Panc1 (cell line): Measurements from ENCODE around the gene GABARAP. TPM values are rescaled to one million over a fixed set of nuclear protein-coding genes. Genes with fewer than 3 reads are reported as not detected.

ENCODE experiments used
- ATAC-seq: fragments of 200-7000 bp; cut with Tn5 transposase; 2 replicates; pipeline ENCODE4 v1.9.1; 2020; ENCODE audit warnings: mild to moderate bottlenecking, moderate library complexity
- BruUV-seq: library from RNA; stranded (reverse); fragments of 400-500 nt; replicated peaks from 2 replicates; lab custom pipeline; 2021; lab: Mats Ljungman, UMichigan
- CTCF ChIA-PET: fragments of 300-600 bp; sonication (Branson Sonifier 250); formaldehyde crosslinking; loops from one replicate; lab custom pipeline; 2022; ENCODE audit warnings: antibody characterized with exemption; lab: Charles Lee
- POLR2A ChIA-PET: fragments of 300-600 bp; sonication (Branson Sonifier 250); formaldehyde crosslinking; loops from one replicate; lab custom pipeline; 2022; ENCODE audit warnings: antibody characterized with exemption; lab: Charles Lee
- DNase-seq: peaks from one replicate; pipeline ENCODE4 v3.0.0-alpha.2; 2010; ENCODE audit warnings: low read depth, low spot score
- H3K27ac ChIP-seq: 2 replicates; pipeline ENCODE4 v1.5.1; 2011; ENCODE audit warnings: mild to moderate bottlenecking, low read length, inconsistent platforms
- H3K27me3 ChIP-seq: fragments of 200-500 bp; sonication (Bioruptor generic); 2 replicates; pipeline ENCODE4 v1.6.0; 2014; ENCODE audit warnings: low read length, inconsistent platforms; ENCODE audit not compliant: control insufficient read depth, insufficient read depth
- H3K36me3 ChIP-seq: fragments of 200-500 bp; sonication (Bioruptor generic); 2 replicates; pipeline ENCODE4 v1.5.1; 2014; ENCODE audit warnings: inconsistent platforms, mild to moderate bottlenecking, low read length, moderate library complexity; ENCODE audit not compliant: control insufficient read depth, insufficient read depth
- H3K4me1 ChIP-seq: 2 replicates; pipeline ENCODE4 v1.5.1; 2011; ENCODE audit warnings: inconsistent platforms, mild to moderate bottlenecking, low read length, moderate library complexity; ENCODE audit not compliant: control insufficient read depth, insufficient read depth
- H3K4me3 ChIP-seq, 2 experiments: 2 replicates each; pipeline ENCODE4 v1.5.1; 2011 to 2012; ENCODE audit warnings: low read depth in 2 of 2, low read length in 2 of 2, mild to moderate bottlenecking in 2 of 2, inconsistent platforms in 1 of 2, moderate library complexity in 1 of 2
- H3K9me3 ChIP-seq: fragments of 200-500 bp; sonication (Bioruptor generic); 2 replicates; pipeline ENCODE4 v1.5.1; 2014; ENCODE audit warnings: low read depth, mild to moderate bottlenecking, inconsistent platforms, low read length, moderate library complexity; ENCODE audit not compliant: control insufficient read depth, insufficient read depth
- POLR2AphosphoS5 ChIP-seq: IDR thresholded peaks from 2 replicates; pipeline ENCODE4 v1.6.1; 2012; ENCODE audit warnings: mild to moderate bottlenecking, low read depth, low read length, moderate library complexity
- REST ChIP-seq, 2 experiments: IDR thresholded peaks; 2 replicates each; pipeline ENCODE4 v1.6.1; 2011 to 2012; ENCODE audit warnings: low read depth in 2 of 2, control low read depth in 1 of 2, low read length in 1 of 2, mild to moderate bottlenecking in 1 of 2, moderate library complexity in 1 of 2; ENCODE audit not compliant: insufficient read depth in 1 of 2
- SIN3A ChIP-seq: IDR thresholded peaks from 2 replicates; pipeline ENCODE4 v1.6.1; 2012; ENCODE audit warnings: low read depth, mild to moderate bottlenecking, low read length, moderate library complexity, borderline replicate concordance; ENCODE audit not compliant: insufficient read depth
- TCF7L2 ChIP-seq: IDR thresholded peaks from 2 replicates; pipeline ENCODE4 v1.6.1; 2011; ENCODE audit warnings: mild to moderate bottlenecking, low read depth, low read length, inconsistent platforms
- in situ Hi-C: cut with HindIII; loops from 2 replicates; pipeline ENCODE4 v1.10.0; 2016; ENCODE audit warnings: low sequenced_read_pairs, low pct_unique_long_range_greater_than_20kb
- intact Hi-C: fragments of 100-400 bp; cut with micrococcal nuclease; formaldehyde crosslinking; loops from one replicate; pipeline ENCODE4 v1.10.0; 2022; ENCODE audit not compliant: unreplicated experiment
- total RNA-seq: library from RNA; stranded (reverse); gene quantifications from one replicate; pipeline ENCODE4 v1.2.1, GENCODE V29; 2021; ENCODE audit not compliant: unreplicated experiment
- TF ChIP-seq, protein P1 (sequence below): fragments of 450-650 bp; IDR thresholded peaks from 2 replicates; pipeline ENCODE4 v1.5.1; 2017; ENCODE audit warnings: mild to moderate bottlenecking

The GABARAP gene
- total RNA-seq, 1 experiment from 2014 or later = 289 TPM

GRCh38 chr17:7237761-7238419 is 4.4 kb downstream of the GABARAP start:
- Histone ChIP-seq H3K27ac (peak overlapping the region; percentile 88), H3K9me3 (no peaks in the 10 kb centered on the region), H3K4me1 (peaks cover 41% of the 10 kb centered on the region), H3K4me3 (peak overlapping the region; percentile 79 to 83), H3K27me3 (no peaks in the 10 kb centered on the region), H3K36me3 (peaks cover 7% of the 10 kb centered on the region)
- CTCF ChIA-PET = interaction anchor here (0.6 to 1.3 kb wide), 2 partner anchors 16 to 17 kb away, joined by 3 to 4 read pairs; no protein-coding TSS in a partner anchor
- DNase-seq = no peak
- intact Hi-C loops = no loop called here
- POLR2A ChIA-PET = no interaction called here
- TF ChIP-seq REST (IDR thresholded peaks at IDR 0.05; ENCODE audit: insufficient read depth in 1 of 2, low read depth in 2 of 2, low read length in 1 of 2) = no peak
- peak; percentile 55; the same call in 1 of the 2 replicates for TF ChIP-seq SIN3A
- peak; percentile 61; the same call in 1 of the 2 replicates for TF ChIP-seq POLR2AphosphoS5
- peak; percentile 25 for ATAC-seq
- BruUV-seq = no TSS peak
- in situ Hi-C loops = no loop called here

- in situ Hi-C loops = no loop called here
- H3K27ac ChIP-seq = peak overlapping the region; percentile 88
- H3K27me3 ChIP-seq = no peaks in the 10 kb centered on the region
- no peak for TF ChIP-seq TCF7L2
- TF ChIP-seq POLR2AphosphoS5 = no peak
- TF ChIP-seq REST (IDR thresholded peaks at IDR 0.05; ENCODE audit: insufficient read depth in 1 of 2, low read depth in 2 of 2, low read length in 1 of 2) = no peak
- TF ChIP-seq, protein P1, sequence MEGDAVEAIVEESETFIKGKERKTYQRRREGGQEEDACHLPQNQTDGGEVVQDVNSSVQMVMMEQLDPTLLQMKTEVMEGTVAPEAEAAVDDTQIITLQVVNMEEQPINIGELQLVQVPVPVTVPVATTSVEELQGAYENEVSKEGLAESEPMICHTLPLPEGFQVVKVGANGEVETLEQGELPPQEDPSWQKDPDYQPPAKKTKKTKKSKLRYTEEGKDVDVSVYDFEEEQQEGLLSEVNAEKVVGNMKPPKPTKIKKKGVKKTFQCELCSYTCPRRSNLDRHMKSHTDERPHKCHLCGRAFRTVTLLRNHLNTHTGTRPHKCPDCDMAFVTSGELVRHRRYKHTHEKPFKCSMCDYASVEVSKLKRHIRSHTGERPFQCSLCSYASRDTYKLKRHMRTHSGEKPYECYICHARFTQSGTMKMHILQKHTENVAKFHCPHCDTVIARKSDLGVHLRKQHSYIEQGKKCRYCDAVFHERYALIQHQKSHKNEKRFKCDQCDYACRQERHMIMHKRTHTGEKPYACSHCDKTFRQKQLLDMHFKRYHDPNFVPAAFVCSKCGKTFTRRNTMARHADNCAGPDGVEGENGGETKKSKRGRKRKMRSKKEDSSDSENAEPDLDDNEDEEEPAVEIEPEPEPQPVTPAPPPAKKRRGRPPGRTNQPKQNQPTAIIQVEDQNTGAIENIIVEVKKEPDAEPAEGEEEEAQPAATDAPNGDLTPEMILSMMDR = no peak
- TF ChIP-seq SIN3A = no peak
- POLR2A ChIA-PET = no interaction called here
- H3K36me3 ChIP-seq = peaks cover 7% of the 10 kb centered on the region
- no TSS peak for BruUV-seq
- intact Hi-C loops = no loop called here
- DNase-seq (no peak), ATAC-seq (no peak)
- H3K4me1 ChIP-seq = peaks cover 41% of the 10 kb centered on the region
- no peaks in the 10 kb centered on the region for H3K9me3 ChIP-seq
- H3K4me3 ChIP-seq = peak overlapping the region; percentile 79 to 83
- CTCF ChIA-PET = interaction anchor here (0.6 to 1.3 kb wide), 2 partner anchors 16 to 17 kb away, joined by 3 to 4 read pairs; no protein-coding TSS in a partner anchor
Observed at GRCh38 chr17:7237266-7237760, 4.9 kb downstream of the GABARAP start.
